ENCODE results near the gene ZNF423. TPM values are rescaled to one million over a fixed set of nuclear protein-coding genes. Genes with fewer than 3 reads are reported as not detected.

Gene ZNF423
- total and polyA plus RNA-seq, 9 of the 15 experiments (the other 6 are each of a cell fraction or from before 2014, with no cell fraction given), result not detected

- no peak overlapping the region for H3K9ac ChIP-seq (ENCODE audit: insufficient read depth in 1 of 2, low read depth in 2 of 2, low read length in 2 of 2)
- H3K9me3 ChIP-seq (replicated peaks; ENCODE audit: control insufficient read depth, insufficient read depth, low read depth, low read length), result no peaks in the 10 kb centered on the region
- ChIA-PET POLR2A (no interaction called here), CTCF (ENCODE audit: low intra/inter-chr PET ratio) (no interaction called here)
- peaks cover 0 to 44% of the 10 kb centered on the region in 2 experiments; a peak in 3 of 5 replicates for H3K27me3 ChIP-seq (ENCODE audit: control insufficient read depth in 2 of 2, insufficient read depth in 2 of 2, low read length in 2 of 2)
- H3K27ac ChIP-seq (ENCODE audit: extremely low read depth, low read depth, low read length), result no peak overlapping the region
- H3K79me2 ChIP-seq (ENCODE audit: control insufficient read depth, insufficient read depth, low read length), result no peaks in the 10 kb centered on the region
- H2AFZ ChIP-seq (ENCODE audit: low read depth, low read length), result no peak overlapping the region
- no peak for FAIRE-seq
- H3K4me1 ChIP-seq (replicated peaks in 1 of 2; ENCODE audit: control insufficient read depth in 2 of 2, insufficient read depth in 2 of 2, low read length in 2 of 2), result no peaks in the 10 kb centered on the region
- H3K36me3 ChIP-seq (ENCODE audit: control insufficient read depth, insufficient read depth, low read length), result no peaks in the 10 kb centered on the region
- no peaks in the 10 kb centered on the region for H4K20me1 ChIP-seq (replicated peaks; ENCODE audit: control insufficient read depth, insufficient read depth, low read length)
- no TSS peak for BruUV-seq (replicated peaks)
- in situ Hi-C loops (cut with MboI) (no loop called here), intact Hi-C loops (cut with micrococcal nuclease) (no loop called here)
- no peaks in the 10 kb centered on the region for H3K9me1 ChIP-seq (ENCODE audit: control insufficient read depth, insufficient read depth, low read length)
- 4% methylated on average over 3 of the region's 3 CpGs for WGBS (ENCODE audit: insufficient coverage, low coverage, missing lambda C conversion rate)
- H3K4me2 ChIP-seq (ENCODE audit: insufficient read depth, low read length), result no peak overlapping the region
- no peak for DNase-seq (ENCODE audit: extremely low read depth in 1 of 4, low spot score in 3 of 4)
- ATAC-seq, result no peak
- H3K4me3 ChIP-seq, result no peak overlapping the region
- TF ChIP-seq MBD1 (CRISPR knock-in tag; IDR thresholded peaks at IDR 0.05) (no peak), HMBOX1 (IDR thresholded peaks at IDR 0.05) (no peak), ZNF766 (CRISPR knock-in tag; conservative IDR thresholded peaks at IDR 0.05) (no peak), CREB3 (tag; conservative IDR thresholded peaks at IDR 0.05; ENCODE audit: low read depth) (no peak), ZNF431 (CRISPR knock-in tag; IDR thresholded peaks at IDR 0.05) (no peak), USF1 (CRISPR knock-in tag; IDR thresholded peaks at IDR 0.05) (no peak), ZNF449 (CRISPR knock-in tag; IDR thresholded peaks at IDR 0.05) (no peak), MYNN (IDR thresholded peaks at IDR 0.05) (no peak), MYNN (CRISPR knock-in tag; IDR thresholded peaks at IDR 0.05) (no peak), PCBP2 (IDR thresholded peaks at IDR 0.05; ENCODE audit: low read depth, low read length, poor library complexity, severe bottlenecking) (no peak), TFAP4 (CRISPR knock-in tag; IDR thresholded peaks at IDR 0.05; ENCODE audit: borderline replicate concordance) (no peak), ZNF324 (CRISPR knock-in tag; IDR thresholded peaks at IDR 0.05) (no peak), MIER1 (IDR thresholded peaks at IDR 0.05; ENCODE audit: low read depth) (no peak), ZBTB9 (CRISPR knock-in tag; IDR thresholded peaks at IDR 0.05) (no peak), ZNF174 (CRISPR knock-in tag; IDR thresholded peaks at IDR 0.05) (no peak)
Measured at GRCh38 chr16:49578018-49578417, 277.9 kb downstream of the ZNF423 start.
